Testis (tissue), 3 donors: ENCODE measurements around the gene ATG9A. TPM values are rescaled to one million over a fixed set of nuclear protein-coding genes. Genes with fewer than 3 reads are reported as not detected.

Experiments used
- DNase-seq: peaks from one replicate; pipeline ENCODE4 v3.0.0-alpha.2; 2019
- H3K27ac ChIP-seq, 2 donors: fragments of 200-600 bp; sonication (generic); one replicate each; pipeline ENCODE4 v1.5.1; 2019
- H3K27me3 ChIP-seq: fragments of 200-600 bp; sonication (generic); one replicate; pipeline ENCODE4 v1.5.1; 2019
- H3K36me3 ChIP-seq: fragments of 200-600 bp; sonication (generic); one replicate; pipeline ENCODE4 v1.5.1; 2017; ENCODE audit warnings: low read depth; ENCODE audit errors: missing control alignments
- H3K4me1 ChIP-seq: fragments of 200-600 bp; sonication (generic); one replicate; pipeline ENCODE4 v1.5.1; 2019
- H3K4me3 ChIP-seq, 2 donors: fragments of 200-600 bp; sonication (generic); one replicate each; pipeline ENCODE4 v1.5.1; 2017 to 2019
- H3K9me3 ChIP-seq: fragments of 200-600 bp; sonication (generic); one replicate; pipeline ENCODE4 v1.5.1; 2017
- POLR2A ChIP-seq: fragments of 450-650 bp; IDR thresholded peaks from one replicate; pipeline ENCODE4 v1.6.1; 2017; ENCODE audit warnings: antibody characterized with exemption, mild to moderate bottlenecking, moderate library complexity
- WGBS, 2 donors: methylation state at CpG; one replicate each; pipeline ENCODE4 v1.1.5; 2018; 5-methylcytosine and 5-hydroxymethylcytosine counted together
- intact Hi-C: fragments of 100-400 bp; cut with DNase I; formaldehyde crosslinking; loops from one replicate; pipeline ENCODE4 v1.15.1; 2023; ENCODE audit warnings: low total_unique reads
- polyA plus RNA-seq: library from polyadenylated mRNA; stranded (reverse); fragments of 350-450 nt; fragmentation: Illumina TruSeq; extraction: RNeasy Lipid Tissue Mini Kit (QIAGEN cat#74804); gene quantifications from one replicate; pipeline ENCODE4 v1.2.3, GENCODE V29; 2014; ENCODE audit warnings: low read depth, low replicate concordance; ENCODE audit not compliant: insufficient read depth
- total RNA-seq, 2 donors: library from RNA; depleted of rRNA; stranded (reverse); fragments of >200 nt; gene quantifications; one replicate each; pipeline ENCODE4 v1.2.3, GENCODE V29; 2016
- TF ChIP-seq, protein P1 (sequence below), 3 experiments: fragments of 450-650 bp in 2 of 3; fragments of 200-600 bp in 1 of 3; sonication (generic) in 1 of 3; IDR thresholded peaks; one replicate each; pipeline ENCODE4 v1.5.1; 2016 to 2019; ENCODE audit warnings: antibody characterized with exemption in 3 of 3, mild to moderate bottlenecking in 2 of 3, moderate library complexity in 1 of 3

The ATG9A gene
- total and polyA plus RNA-seq, 3 donors from 2014 or later = 115 to 207 (median 125) TPM

GRCh38 chr2:219250049-219250781 is 20.8 kb upstream of the ATG9A start:
- H3K4me1 ChIP-seq = peaks cover 20% of the 10 kb centered on the region
- H3K36me3 ChIP-seq = no peaks in the 10 kb centered on the region
- H3K4me3 ChIP-seq = no peak overlapping the region
- TF ChIP-seq POLR2A = no peak
- TF ChIP-seq, protein P1, sequence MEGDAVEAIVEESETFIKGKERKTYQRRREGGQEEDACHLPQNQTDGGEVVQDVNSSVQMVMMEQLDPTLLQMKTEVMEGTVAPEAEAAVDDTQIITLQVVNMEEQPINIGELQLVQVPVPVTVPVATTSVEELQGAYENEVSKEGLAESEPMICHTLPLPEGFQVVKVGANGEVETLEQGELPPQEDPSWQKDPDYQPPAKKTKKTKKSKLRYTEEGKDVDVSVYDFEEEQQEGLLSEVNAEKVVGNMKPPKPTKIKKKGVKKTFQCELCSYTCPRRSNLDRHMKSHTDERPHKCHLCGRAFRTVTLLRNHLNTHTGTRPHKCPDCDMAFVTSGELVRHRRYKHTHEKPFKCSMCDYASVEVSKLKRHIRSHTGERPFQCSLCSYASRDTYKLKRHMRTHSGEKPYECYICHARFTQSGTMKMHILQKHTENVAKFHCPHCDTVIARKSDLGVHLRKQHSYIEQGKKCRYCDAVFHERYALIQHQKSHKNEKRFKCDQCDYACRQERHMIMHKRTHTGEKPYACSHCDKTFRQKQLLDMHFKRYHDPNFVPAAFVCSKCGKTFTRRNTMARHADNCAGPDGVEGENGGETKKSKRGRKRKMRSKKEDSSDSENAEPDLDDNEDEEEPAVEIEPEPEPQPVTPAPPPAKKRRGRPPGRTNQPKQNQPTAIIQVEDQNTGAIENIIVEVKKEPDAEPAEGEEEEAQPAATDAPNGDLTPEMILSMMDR (IDR thresholded peaks at IDR 0.05) = no peak
- peak overlapping the region in 1 of 2 donors; percentile 58 for H3K27ac ChIP-seq
- no peaks in the 10 kb centered on the region for H3K27me3 ChIP-seq
- no peaks in the 10 kb centered on the region for H3K9me3 ChIP-seq
- no peak for DNase-seq
- WGBS, 2 donors = 87 to 92% methylated on average over 15 to 22 of the region's 22 CpGs
- intact Hi-C loops = no loop called here

- H3K4me1 ChIP-seq = peaks cover 20% of the 10 kb centered on the region
- H3K27me3 ChIP-seq = no peaks in the 10 kb centered on the region
- DNase-seq = peak; percentile 60
- WGBS, 2 donors = 50 to 57% methylated on average over 5 to 7 of the region's 7 CpGs
- H3K27ac ChIP-seq = peak overlapping the region in 1 of 2 donors; percentile 58
- no peak for TF ChIP-seq POLR2A
- TF ChIP-seq, protein P1 (IDR thresholded peaks at IDR 0.05) = no peak
- H3K9me3 ChIP-seq = no peaks in the 10 kb centered on the region
- no peak overlapping the region for H3K4me3 ChIP-seq
- intact Hi-C loops = no loop called here
- no peaks in the 10 kb centered on the region for H3K36me3 ChIP-seq
Observed at GRCh38 chr2:219249203-219249980, 20.0 kb upstream of the ATG9A start.

GRCh38 chr2:219248845-219249202 is 19.4 kb upstream of the ATG9A start:
- 72 to 98% methylated on average over 2 of the region's 2 CpGs for WGBS, 2 donors
- DNase-seq = no peak
- Histone ChIP-seq H3K9me3 (no peaks in the 10 kb centered on the region), H3K36me3 (no peaks in the 10 kb centered on the region), H3K4me1 (peaks cover 14% of the 10 kb centered on the region), H3K27ac (peak overlapping the region in 1 of 2 donors; percentile 58), H3K27me3 (no peaks in the 10 kb centered on the region), H3K4me3 (no peak overlapping the region)
- intact Hi-C loops = no loop called here
- TF ChIP-seq POLR2A = no peak
- TF ChIP-seq, protein P1 (IDR thresholded peaks at IDR 0.05) = no peak

DNA sequence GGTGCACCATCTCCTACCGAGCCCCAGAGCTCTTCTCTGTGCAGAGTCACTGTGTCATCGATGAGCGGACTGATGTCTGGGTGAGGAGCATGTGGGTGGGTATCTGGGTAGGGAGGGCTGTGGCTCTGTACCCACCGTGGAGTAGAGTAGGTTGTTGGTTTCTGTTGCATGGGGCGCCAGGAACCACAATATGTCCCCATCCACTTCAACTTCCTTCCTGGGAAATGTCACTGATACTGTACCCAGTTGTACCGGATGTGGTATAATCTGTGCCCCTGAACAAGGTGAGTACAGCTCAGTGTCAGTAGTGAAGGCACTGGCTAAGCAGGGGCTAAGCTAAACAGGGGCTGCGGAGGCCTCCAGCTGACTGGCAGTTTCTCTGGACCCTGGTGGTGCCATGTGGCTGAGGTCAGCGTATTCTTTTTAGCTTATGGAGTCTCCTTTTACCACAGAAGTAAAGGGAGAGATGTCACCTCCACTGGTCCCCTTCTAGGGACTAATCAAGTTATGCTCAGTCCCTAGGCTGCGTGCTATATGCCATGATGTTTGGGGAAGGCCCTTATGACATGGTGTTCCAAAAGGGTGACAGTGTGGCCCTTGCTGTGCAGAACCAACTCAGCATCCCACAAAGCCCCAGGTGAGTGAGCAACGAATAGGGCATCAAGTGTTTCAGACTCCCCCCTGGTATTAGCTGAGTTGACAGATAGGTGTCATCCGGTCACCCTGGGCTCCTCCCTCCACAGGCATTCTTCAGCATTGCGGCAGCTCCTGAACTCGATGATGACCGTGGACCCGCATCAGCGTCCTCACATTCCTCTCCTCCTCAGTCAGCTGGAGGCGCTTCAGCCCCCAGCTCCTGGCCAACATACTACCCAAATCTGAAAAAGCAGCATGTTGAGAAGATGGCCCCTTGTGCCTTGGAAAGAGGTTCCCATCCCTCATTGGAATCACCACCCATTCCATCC is 18.5 kb upstream of the ATG9A start:
- Histone ChIP-seq H3K27me3 (no peaks in the 10 kb centered on the region), H3K4me3 (no peak overlapping the region), H3K36me3 (no peaks in the 10 kb centered on the region), H3K9me3 (no peaks in the 10 kb centered on the region), H3K4me1 (peaks cover 13% of the 10 kb centered on the region), H3K27ac (no peak overlapping the region)
- TF ChIP-seq, protein P1 (IDR thresholded peaks at IDR 0.05) = no peak
- TF ChIP-seq POLR2A = no peak
- intact Hi-C loops = no loop called here
- WGBS, 2 donors = 91% methylated on average over 14 to 17 of the region's 17 CpGs
- DNase-seq = no peak
